ENCODE data around the gene NAV2.

- no peak for TF ChIP-seq CTCF (IDR thresholded peaks at IDR 0.05)
- TF ChIP-seq EZH2 (IDR thresholded peaks at IDR 0.05) = no peak
- TF ChIP-seq EZH2phosphoT487 (IDR thresholded peaks at IDR 0.05) = no peak
These were observed 268.5 kb downstream of the NAV2 start for GRCh38 chr11:19980957-19981669.

Data from neural progenitor cell (in vitro differentiated cells).